ENCODE results near the gene TADA3.

The TADA3 gene

DNA sequence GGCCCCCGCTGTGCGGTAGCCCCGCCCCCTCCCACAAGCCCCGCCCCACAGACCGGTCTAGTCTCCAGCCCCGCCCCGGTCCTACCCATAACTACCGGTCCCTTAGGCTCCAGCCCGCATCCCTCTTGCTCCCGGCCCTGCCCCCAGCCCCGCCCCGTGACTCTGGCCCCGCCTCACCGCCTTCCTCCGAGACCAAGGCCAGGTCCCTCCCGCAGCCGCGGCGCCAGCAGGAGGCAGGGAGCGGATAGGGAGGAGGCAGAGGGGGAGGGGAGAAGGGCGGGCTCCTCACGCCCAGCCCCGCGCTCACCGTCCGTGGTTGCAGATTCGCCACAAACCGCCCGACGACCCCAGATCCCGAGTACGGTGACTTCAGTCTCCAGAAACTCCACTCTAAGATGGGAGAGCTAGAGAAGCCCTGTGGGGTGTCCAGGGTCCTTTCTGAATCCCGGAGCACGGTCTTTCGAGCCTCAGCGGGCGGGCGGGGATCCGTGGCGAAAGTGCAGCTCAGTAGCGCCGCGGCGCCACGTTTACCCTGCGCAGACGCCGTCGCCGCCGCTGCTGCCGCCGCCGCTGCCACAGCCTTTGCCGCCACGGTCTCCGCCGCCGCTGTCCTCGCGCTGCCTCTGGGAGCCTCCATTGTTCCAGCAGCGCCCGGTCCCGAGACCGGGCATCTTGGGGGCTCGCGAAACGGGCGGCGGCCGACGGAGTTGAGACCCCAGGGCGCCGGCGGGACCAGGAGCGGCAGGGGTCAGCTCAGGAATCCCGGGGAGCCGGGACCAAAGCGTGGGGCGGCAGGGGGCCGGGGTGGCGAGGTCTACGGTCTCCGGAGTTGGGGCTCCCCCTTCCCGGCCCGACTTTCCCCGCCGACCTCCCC, 60.8 kb downstream of the TADA3 start, which contains the start of gene BRPF1:
Gene BRPF1, plus strand, starts transcription at position 530 of the 874 bp plus-strand sequence. CDS start 2,406 bp downstream, outside the sequence.
- TF ChIP-seq, protein P1, sequence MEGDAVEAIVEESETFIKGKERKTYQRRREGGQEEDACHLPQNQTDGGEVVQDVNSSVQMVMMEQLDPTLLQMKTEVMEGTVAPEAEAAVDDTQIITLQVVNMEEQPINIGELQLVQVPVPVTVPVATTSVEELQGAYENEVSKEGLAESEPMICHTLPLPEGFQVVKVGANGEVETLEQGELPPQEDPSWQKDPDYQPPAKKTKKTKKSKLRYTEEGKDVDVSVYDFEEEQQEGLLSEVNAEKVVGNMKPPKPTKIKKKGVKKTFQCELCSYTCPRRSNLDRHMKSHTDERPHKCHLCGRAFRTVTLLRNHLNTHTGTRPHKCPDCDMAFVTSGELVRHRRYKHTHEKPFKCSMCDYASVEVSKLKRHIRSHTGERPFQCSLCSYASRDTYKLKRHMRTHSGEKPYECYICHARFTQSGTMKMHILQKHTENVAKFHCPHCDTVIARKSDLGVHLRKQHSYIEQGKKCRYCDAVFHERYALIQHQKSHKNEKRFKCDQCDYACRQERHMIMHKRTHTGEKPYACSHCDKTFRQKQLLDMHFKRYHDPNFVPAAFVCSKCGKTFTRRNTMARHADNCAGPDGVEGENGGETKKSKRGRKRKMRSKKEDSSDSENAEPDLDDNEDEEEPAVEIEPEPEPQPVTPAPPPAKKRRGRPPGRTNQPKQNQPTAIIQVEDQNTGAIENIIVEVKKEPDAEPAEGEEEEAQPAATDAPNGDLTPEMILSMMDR (conservative IDR thresholded peaks at IDR 0.05; ENCODE audit: low read depth, low read length): peak; percentile 28
- H3K4me3 ChIP-seq (ENCODE audit: low read depth, low read length): peak within 1 kb of the TSS; percentile 88
- peak; percentile 100 for DNase-seq (ENCODE audit: low read depth)

DNA sequence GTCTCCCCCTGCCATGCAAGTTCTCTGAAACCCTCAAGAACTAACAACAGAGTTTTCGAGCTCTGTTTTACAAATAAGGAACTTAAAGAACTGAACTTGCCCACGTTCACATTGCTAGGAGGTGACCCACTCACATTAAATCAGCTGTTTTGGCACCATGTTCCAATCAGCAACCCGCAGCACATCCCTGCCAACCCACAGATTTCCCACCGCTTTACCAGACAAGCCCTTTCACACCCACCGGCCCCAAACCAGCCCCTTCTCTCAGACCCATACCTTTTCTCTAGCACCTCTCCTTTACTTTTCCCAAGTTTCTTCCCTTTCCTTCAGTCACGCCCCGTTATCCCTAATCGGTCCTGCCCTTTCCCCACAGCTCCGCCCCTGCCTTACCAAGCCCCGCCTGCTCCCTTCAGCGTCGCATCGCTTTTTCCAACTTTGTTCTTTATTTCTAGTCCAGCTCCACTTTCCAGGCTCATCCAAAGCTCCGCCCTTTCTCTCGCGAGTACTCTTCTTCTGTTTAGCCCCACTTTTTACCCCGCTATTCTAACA, 61.5 kb downstream of the TADA3 start:
- peak overlapping the region; percentile 62 for H3K4me3 ChIP-seq (ENCODE audit: low read depth, low read length)
- TF ChIP-seq, protein P1 (conservative IDR thresholded peaks at IDR 0.05; ENCODE audit: low read depth, low read length): no peak
- no peak for DNase-seq (ENCODE audit: low read depth)

Measured in choroid plexus epithelial cell (primary cell).